Parathyroid adenoma (tissue), 2 donors: ENCODE measurements around the gene ZBTB6.
A peak's percentile ranks its signal among the peaks of the same experiment; 100 is the strongest.

Experiments
- H2AFZ ChIP-seq: fragments of 300-600 bp; sonication (generic); one replicate; pipeline ENCODE4 v1.7.0; 2017; ENCODE audit warnings: antibody characterized with exemption, mild to moderate bottlenecking
- H3K27ac ChIP-seq: fragments of 300-600 bp; sonication (generic); one replicate; pipeline ENCODE4 v1.7.0; 2017
- H3K27me3 ChIP-seq: fragments of 300-600 bp; sonication (generic); one replicate; pipeline ENCODE4 v1.7.0; 2017; ENCODE audit warnings: low read length; ENCODE audit not compliant: control insufficient read depth, insufficient read depth
- H3K36me3 ChIP-seq: fragments of 300-600 bp; sonication (generic); one replicate; pipeline ENCODE4 v1.7.0; 2017; ENCODE audit warnings: low read length; ENCODE audit not compliant: control insufficient read depth, insufficient read depth
- H3K4me1 ChIP-seq: fragments of 300-600 bp; sonication (generic); one replicate; pipeline ENCODE4 v1.7.0; 2017; ENCODE audit warnings: control low read depth
- H3K4me2 ChIP-seq: fragments of 300-600 bp; sonication (generic); one replicate; pipeline ENCODE4 v1.7.0; 2017; ENCODE audit warnings: low read length
- H3K4me3 ChIP-seq: fragments of 300-600 bp; sonication (generic); one replicate; pipeline ENCODE4 v1.7.0; 2017; ENCODE audit warnings: low read depth, low read length
- H3K79me2 ChIP-seq: fragments of 300-600 bp; sonication (generic); one replicate; pipeline ENCODE4 v1.7.0; 2017; ENCODE audit warnings: control low read depth
- H3K9ac ChIP-seq: fragments of 300-600 bp; sonication (generic); one replicate; pipeline ENCODE4 v1.7.0; 2017; ENCODE audit warnings: mild to moderate bottlenecking
- H3K9me3 ChIP-seq: fragments of 300-600 bp; sonication (generic); one replicate; pipeline ENCODE4 v1.7.0; 2017; ENCODE audit warnings: low read length; ENCODE audit not compliant: control insufficient read depth
- TF ChIP-seq, protein P1 (sequence below): fragments of 300-600 bp; sonication (generic); IDR thresholded peaks from one replicate; pipeline ENCODE4 v1.7.0; 2017; ENCODE audit warnings: antibody characterized with exemption, mild to moderate bottlenecking
- donor health status: primary hyperparathyroidism.

The ZBTB6 gene

DNA sequence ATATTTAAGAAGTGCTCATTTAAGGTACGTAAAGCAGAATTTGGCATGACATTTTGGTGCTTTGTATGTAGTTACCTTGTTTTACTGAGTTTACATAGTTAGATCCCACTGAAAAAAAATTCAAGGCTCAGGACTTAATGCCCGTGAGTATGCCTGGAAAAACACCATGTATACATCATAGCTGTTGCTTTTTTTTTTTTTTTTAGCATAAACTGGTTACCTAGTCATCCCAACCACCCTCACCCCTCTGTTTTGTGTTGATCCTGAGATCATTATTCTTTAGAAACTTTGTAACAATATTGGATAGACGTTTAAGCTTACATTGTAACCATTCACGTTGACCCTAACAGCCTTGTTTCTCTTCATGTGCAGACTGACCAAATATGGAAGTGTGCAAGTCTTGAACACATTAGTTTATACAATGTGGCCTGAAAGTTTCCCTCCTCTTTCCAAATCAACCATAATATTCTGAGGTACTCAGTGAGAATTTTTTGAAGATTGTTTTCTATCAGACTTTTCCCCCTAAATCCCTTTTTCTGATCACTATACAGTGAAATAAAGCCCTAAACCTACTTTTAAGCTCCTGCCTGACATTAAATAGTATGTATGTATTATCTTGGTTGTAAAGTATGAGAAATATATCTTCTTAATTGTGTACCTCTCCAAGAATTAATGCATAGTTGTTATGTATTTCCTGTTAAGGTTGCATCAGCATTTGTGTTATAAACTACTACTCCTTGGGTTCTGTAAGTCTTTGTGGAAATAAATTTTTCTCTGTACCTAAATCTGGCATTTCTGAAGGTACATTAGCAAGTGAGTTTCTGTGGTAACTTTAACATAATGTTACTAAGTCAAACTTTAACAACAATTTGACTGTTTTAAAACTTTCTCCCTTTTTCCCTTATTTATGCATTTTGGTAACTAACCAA is 32.1 kb upstream of the ZBTB6 start:
- no peak overlapping the region for H3K4me2 ChIP-seq
- peaks cover 29% of the 10 kb centered on the region for H3K79me2 ChIP-seq
- no peak overlapping the region for H2AFZ ChIP-seq
- no peak overlapping the region for H3K27ac ChIP-seq
- peaks cover 3% of the 10 kb centered on the region for H3K4me1 ChIP-seq
- TF ChIP-seq, protein P1, sequence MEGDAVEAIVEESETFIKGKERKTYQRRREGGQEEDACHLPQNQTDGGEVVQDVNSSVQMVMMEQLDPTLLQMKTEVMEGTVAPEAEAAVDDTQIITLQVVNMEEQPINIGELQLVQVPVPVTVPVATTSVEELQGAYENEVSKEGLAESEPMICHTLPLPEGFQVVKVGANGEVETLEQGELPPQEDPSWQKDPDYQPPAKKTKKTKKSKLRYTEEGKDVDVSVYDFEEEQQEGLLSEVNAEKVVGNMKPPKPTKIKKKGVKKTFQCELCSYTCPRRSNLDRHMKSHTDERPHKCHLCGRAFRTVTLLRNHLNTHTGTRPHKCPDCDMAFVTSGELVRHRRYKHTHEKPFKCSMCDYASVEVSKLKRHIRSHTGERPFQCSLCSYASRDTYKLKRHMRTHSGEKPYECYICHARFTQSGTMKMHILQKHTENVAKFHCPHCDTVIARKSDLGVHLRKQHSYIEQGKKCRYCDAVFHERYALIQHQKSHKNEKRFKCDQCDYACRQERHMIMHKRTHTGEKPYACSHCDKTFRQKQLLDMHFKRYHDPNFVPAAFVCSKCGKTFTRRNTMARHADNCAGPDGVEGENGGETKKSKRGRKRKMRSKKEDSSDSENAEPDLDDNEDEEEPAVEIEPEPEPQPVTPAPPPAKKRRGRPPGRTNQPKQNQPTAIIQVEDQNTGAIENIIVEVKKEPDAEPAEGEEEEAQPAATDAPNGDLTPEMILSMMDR: no peak
- no peaks in the 10 kb centered on the region for H3K9me3 ChIP-seq
- no peaks in the 10 kb centered on the region for H3K36me3 ChIP-seq
- no peak overlapping the region for H3K9ac ChIP-seq
- no peaks in the 10 kb centered on the region for H3K27me3 ChIP-seq
- H3K4me3 ChIP-seq: no peak overlapping the region

DNA sequence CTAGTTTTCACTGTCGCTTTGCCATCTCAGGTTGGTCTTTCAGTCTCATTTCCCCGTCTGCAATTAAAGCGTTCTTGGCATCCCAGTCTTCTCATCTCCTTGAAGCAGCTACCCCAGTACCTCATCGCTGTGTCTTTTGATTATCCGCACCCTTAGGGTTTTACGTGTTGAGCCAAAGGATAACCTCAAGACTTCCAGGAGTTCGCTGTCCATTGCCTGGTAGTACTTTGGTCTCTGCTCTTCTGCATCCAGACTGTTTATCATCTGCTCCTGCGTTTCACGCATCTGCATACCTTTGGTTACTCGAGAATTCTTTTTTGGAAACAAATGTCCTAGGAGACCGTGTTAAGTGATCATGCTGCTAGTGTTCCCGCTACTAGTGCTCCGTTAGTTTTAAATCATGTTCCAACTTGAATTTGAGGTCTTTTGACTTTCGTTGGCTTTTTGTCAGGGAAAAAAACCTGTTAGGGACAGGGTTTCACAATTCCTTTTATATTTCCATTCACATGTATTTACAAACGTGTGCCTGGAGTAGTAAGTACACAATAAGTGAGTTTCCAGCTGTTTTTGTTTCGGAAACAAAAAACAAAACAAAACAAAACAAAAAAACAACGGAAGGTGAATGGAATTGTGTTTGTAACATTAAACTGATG is 28.6 kb upstream of the ZBTB6 start:
- peaks cover 3% of the 10 kb centered on the region for H3K4me1 ChIP-seq
- no peaks in the 10 kb centered on the region for H3K27me3 ChIP-seq
- peak overlapping the region; percentile 91 for H3K4me3 ChIP-seq
- peak overlapping the region; percentile 62 for H3K4me2 ChIP-seq
- H3K9ac ChIP-seq: no peak overlapping the region
- H2AFZ ChIP-seq: peak overlapping the region; percentile 73
- TF ChIP-seq, protein P1: no peak
- peaks cover 20% of the 10 kb centered on the region for H3K79me2 ChIP-seq
- H3K36me3 ChIP-seq: no peaks in the 10 kb centered on the region
- H3K9me3 ChIP-seq: no peaks in the 10 kb centered on the region
- H3K27ac ChIP-seq: peak overlapping the region; percentile 77

DNA sequence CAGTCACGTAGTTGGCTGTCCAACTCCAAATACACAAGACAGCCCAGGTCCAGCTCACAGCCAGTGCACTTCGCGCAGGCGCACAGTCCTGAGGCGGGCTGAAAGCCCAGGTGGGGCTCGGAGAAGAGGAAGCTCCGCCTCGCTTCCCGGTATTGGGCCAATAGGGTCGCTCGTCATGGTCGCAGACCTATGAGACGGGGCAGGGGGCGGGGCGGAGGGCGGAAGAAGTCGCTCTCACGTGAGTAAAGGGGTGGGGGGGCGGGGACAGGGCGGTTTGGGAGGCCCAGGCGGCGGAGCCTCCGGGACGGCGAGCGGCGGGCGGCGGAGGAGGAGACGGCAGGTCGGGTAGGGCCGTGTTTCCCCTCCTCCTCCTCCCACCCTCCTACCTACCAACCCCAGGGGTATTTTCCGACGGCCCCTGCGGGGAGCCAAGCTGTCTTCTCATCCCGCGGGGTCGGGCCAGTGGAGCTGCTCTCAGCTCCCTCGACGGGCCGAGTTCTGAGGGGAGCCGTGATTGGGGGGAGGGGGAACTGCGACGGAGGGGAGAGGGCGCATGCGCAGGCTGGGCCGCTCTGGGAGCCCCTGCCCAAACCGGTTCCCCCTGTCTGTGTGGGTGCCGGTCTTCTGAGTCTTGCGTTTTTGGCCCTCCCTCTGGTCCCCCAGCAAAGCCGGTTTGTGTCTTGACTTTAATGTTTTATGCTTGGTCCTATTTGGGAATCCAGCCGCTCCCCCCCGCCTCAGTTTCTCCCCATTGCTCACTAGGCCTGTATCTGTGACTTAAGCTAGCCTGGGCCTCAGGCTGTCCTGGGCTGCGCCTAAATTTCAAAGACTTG is 27.8 kb upstream of the ZBTB6 start, which contains the start of gene RABGAP1:
Gene RABGAP1, plus strand, starts transcription at position 272 of the 833 bp plus-strand sequence. CDS start 16,040 bp downstream, outside the sequence.
- Histone ChIP-seq H2AFZ (peak within 1 kb of the TSS; percentile 80), H3K4me3 (peak within 1 kb of the TSS; percentile 91), H3K4me2 (peak within 1 kb of the TSS; percentile 62), H3K79me2 (peaks cover 21% of the 10 kb centered on the region), H3K9me3 (no peaks in the 10 kb centered on the region), H3K36me3 (no peaks in the 10 kb centered on the region), H3K27ac (peak within 1 kb of the TSS; percentile 77), H3K9ac (no peak within 1 kb of the TSS), H3K4me1 (peaks cover 3% of the 10 kb centered on the region), H3K27me3 (no peaks in the 10 kb centered on the region)
- TF ChIP-seq, protein P1: no peak

DNA sequence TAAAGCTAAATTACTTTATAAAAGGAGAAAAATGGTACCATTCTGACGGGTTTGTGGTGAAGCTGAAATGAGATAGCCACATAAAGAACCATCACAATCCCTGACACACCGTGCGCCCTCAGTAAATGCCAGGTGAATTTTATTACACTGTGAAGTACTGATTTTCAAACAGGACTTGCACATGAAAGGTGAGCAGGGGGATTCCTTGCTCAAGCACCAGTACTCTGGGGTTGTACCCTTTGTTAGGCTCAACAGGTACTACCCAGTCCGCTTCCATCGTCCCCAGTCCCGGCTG is 27.3 kb upstream of the ZBTB6 start:
- Histone ChIP-seq H2AFZ (peak overlapping the region; percentile 80), H3K9ac (no peak overlapping the region), H3K4me1 (peaks cover 3% of the 10 kb centered on the region), H3K27ac (peak overlapping the region; percentile 42), H3K4me3 (peak overlapping the region; percentile 35), H3K27me3 (no peaks in the 10 kb centered on the region), H3K36me3 (no peaks in the 10 kb centered on the region), H3K9me3 (no peaks in the 10 kb centered on the region), H3K4me2 (peak overlapping the region; percentile 62), H3K79me2 (peaks cover 21% of the 10 kb centered on the region)
- TF ChIP-seq, protein P1: no peak
